IMR-90 (cell line): ENCODE measurements around the gene DPP10. TPM values are rescaled to one million over a fixed set of nuclear protein-coding genes. Genes with fewer than 3 reads are reported as not detected.

ENCODE experiments used
- ATAC-seq: fragments of 200-7000 bp; cut with Tn5 transposase; 2 replicates; pipeline ENCODE4 v1.9.1; 2020; ENCODE audit warnings: low read depth, mild to moderate bottlenecking, moderate library complexity
- BruUV-seq: library from RNA; stranded (reverse); fragments of 400-500 nt; replicated peaks from 2 replicates; lab custom pipeline; 2021; lab: Mats Ljungman, UMichigan
- CTCF ChIA-PET: fragments of 300-600 bp; formaldehyde crosslinking; extraction: SDS; loops from one replicate; lab custom pipeline; 2021; ENCODE audit warnings: antibody characterized with exemption; lab: Yijun Ruan, JAX
- POLR2A ChIA-PET: fragments of 300-600 bp; sonication (Branson Sonifier 250); formaldehyde crosslinking; loops from one replicate; lab custom pipeline; 2022; ENCODE audit warnings: antibody characterized with exemption; ENCODE audit not compliant: unreplicated experiment; lab: Charles Lee
- DNase-seq: peaks from one replicate; pipeline ENCODE4 v3.0.0; 2013
- H2AFZ ChIP-seq: replicated peaks from 2 replicates; pipeline ENCODE3; 2013; ENCODE audit warnings: low read length, mild to moderate bottlenecking; ENCODE audit not compliant: poor library complexity
- H2AK5ac ChIP-seq: 2 replicates; pipeline ENCODE4 v1.6.1; 2013; ENCODE audit warnings: low read depth, low read length, inconsistent platforms
- H2AK9ac ChIP-seq: replicated peaks from 2 replicates; pipeline ENCODE3; 2013; ENCODE audit warnings: mild to moderate bottlenecking, low read depth, low read length, moderate library complexity; ENCODE audit not compliant: poor library complexity
- H2BK120ac ChIP-seq: 2 replicates; pipeline ENCODE4 v1.6.1; 2013; ENCODE audit warnings: low read depth, low read length, inconsistent platforms
- H2BK15ac ChIP-seq: 3 replicates; pipeline ENCODE4 v1.6.1; 2013; ENCODE audit warnings: low read depth, low read length, inconsistent platforms
- H2BK20ac ChIP-seq: 2 replicates; pipeline ENCODE4 v1.6.1; 2013; ENCODE audit warnings: low read depth, mild to moderate bottlenecking, inconsistent platforms, low read length, moderate library complexity
- H2BK5ac ChIP-seq: 2 replicates; pipeline ENCODE4 v1.6.1; 2013; ENCODE audit warnings: mild to moderate bottlenecking, low read depth, low read length, inconsistent platforms; ENCODE audit not compliant: poor library complexity, severe bottlenecking
- H3K14ac ChIP-seq: replicated peaks from 2 replicates; pipeline ENCODE4 v1.6.1; 2013; ENCODE audit warnings: low read depth, low read length, inconsistent platforms
- H3K18ac ChIP-seq: 2 replicates; pipeline ENCODE4 v1.6.1; 2013; ENCODE audit warnings: low read depth, low read length, control low read depth
- H3K23ac ChIP-seq: 2 replicates; pipeline ENCODE4 v1.6.1; 2013; ENCODE audit warnings: low read depth, low read length, inconsistent platforms
- H3K27ac ChIP-seq: 2 replicates; pipeline ENCODE4 v1.5.1; 2013; ENCODE audit warnings: mild to moderate bottlenecking, control low read depth, low read length; ENCODE audit not compliant: insufficient read depth
- H3K27me3 ChIP-seq: 2 replicates; pipeline ENCODE4 v1.6.1; 2013; ENCODE audit warnings: low read length; ENCODE audit not compliant: control insufficient read depth, insufficient read depth
- H3K36me3 ChIP-seq: 2 replicates; pipeline ENCODE4 v1.6.1; 2013; ENCODE audit warnings: low read length, mixed read lengths; ENCODE audit not compliant: control insufficient read depth, insufficient read depth
- H3K4ac ChIP-seq: 2 replicates; pipeline ENCODE4 v1.6.1; 2013; ENCODE audit warnings: low read depth, low read length, inconsistent platforms
- H3K4me1 ChIP-seq: 2 replicates; pipeline ENCODE4 v1.6.1; 2013; ENCODE audit warnings: low read length, mixed read lengths; ENCODE audit not compliant: control insufficient read depth, insufficient read depth
- H3K4me2 ChIP-seq: 2 replicates; pipeline ENCODE4 v1.6.1; 2013; ENCODE audit warnings: low read depth, mild to moderate bottlenecking, control low read depth, low read length, moderate library complexity
- H3K4me3 ChIP-seq: 2 replicates; pipeline ENCODE4 v1.5.1; 2013; ENCODE audit warnings: low read depth, mild to moderate bottlenecking, control low read depth, low read length, moderate library complexity; ENCODE audit not compliant: insufficient read depth
- H3K56ac ChIP-seq: 2 replicates; pipeline ENCODE4 v1.6.1; 2013; ENCODE audit warnings: low read length, inconsistent platforms; ENCODE audit not compliant: insufficient read depth; ENCODE audit errors: extremely low read depth
- H3K79me1 ChIP-seq, 2 experiments: 2 replicates each; pipeline ENCODE4 v1.6.1; 2013; ENCODE audit warnings: low read length in 2 of 2, inconsistent platforms in 1 of 2, low read depth in 1 of 2
- H3K9ac ChIP-seq: 2 replicates; pipeline ENCODE4 v1.6.1; 2013; ENCODE audit warnings: low read depth, low read length, control low read depth
- H3K9me1 ChIP-seq: 2 replicates; pipeline ENCODE4 v1.6.1; 2013; ENCODE audit warnings: low read length, inconsistent platforms; ENCODE audit not compliant: insufficient read depth
- H3K9me3 ChIP-seq: 2 replicates; pipeline ENCODE4 v1.6.1; 2013; ENCODE audit warnings: low read length; ENCODE audit not compliant: control insufficient read depth, insufficient read depth
- H4K20me1 ChIP-seq: 2 replicates; pipeline ENCODE4 v1.6.1; 2013; ENCODE audit warnings: low read length, inconsistent platforms; ENCODE audit not compliant: insufficient read depth
- H4K5ac ChIP-seq: 2 replicates; pipeline ENCODE4 v1.6.1; 2013; ENCODE audit warnings: mild to moderate bottlenecking, low read depth, low read length, control low read depth
- H4K8ac ChIP-seq, 2 experiments: 2 replicates each; pipeline ENCODE4 v1.6.1; 2013; ENCODE audit warnings: low read depth in 2 of 2, low read length in 2 of 2, control low read depth in 1 of 2, inconsistent platforms in 1 of 2
- H4K91ac ChIP-seq: 2 replicates; pipeline ENCODE4 v1.6.1; 2013; ENCODE audit warnings: low read depth, low read length, inconsistent platforms; ENCODE audit not compliant: insufficient read depth
- BHLHE40 ChIP-seq: fragments of 150-350 bp; IDR thresholded peaks from 2 replicates; pipeline ENCODE4 v1.6.1; 2016; ENCODE audit warnings: mild to moderate bottlenecking, low read depth, low read length
- CEBPB ChIP-seq: IDR thresholded peaks from 2 replicates; pipeline ENCODE4 v1.6.1; 2012; ENCODE audit warnings: low read depth, low read length, improper control_type of control experiment
- CTCF ChIP-seq: conservative IDR thresholded peaks from 2 replicates; pipeline ENCODE4 v1.5.1; 2012; ENCODE audit warnings: mild to moderate bottlenecking, low read depth, low read length, improper control_type of control experiment
- ELK1 ChIP-seq: fragments of 150-350 bp; IDR thresholded peaks from 2 replicates; pipeline ENCODE4 v1.6.1; 2016; ENCODE audit warnings: low read depth, mild to moderate bottlenecking, low read length, moderate library complexity, borderline replicate concordance
- MAFK ChIP-seq: IDR thresholded peaks from 2 replicates; pipeline ENCODE4 v1.6.1; 2012; ENCODE audit warnings: low read depth, low read length, improper control_type of control experiment
- MAZ ChIP-seq: IDR thresholded peaks from 2 replicates; pipeline ENCODE4 v1.6.1; 2012; ENCODE audit warnings: low read depth, mild to moderate bottlenecking, low read length, improper control_type of control experiment, moderate library complexity, borderline replicate concordance
- NFE2L2 ChIP-seq: fragments of 150-350 bp; IDR thresholded peaks from 2 replicates; pipeline ENCODE4 v1.6.1; 2016; ENCODE audit warnings: low read depth, mild to moderate bottlenecking, low read length
- RCOR1 ChIP-seq: IDR thresholded peaks from 2 replicates; pipeline ENCODE4 v1.6.1; 2012; ENCODE audit warnings: mild to moderate bottlenecking, low read length, improper control_type of control experiment; ENCODE audit not compliant: insufficient replicate concordance
- SMC3 ChIP-seq: fragments of 150-350 bp; IDR thresholded peaks from 2 replicates; pipeline ENCODE4 v1.6.1; 2016; ENCODE audit warnings: low read depth, mild to moderate bottlenecking, antibody characterized with exemption, low read length, moderate library complexity
- WGBS, 2 experiments: methylation state at CpG; one replicate each; pipeline versions ENCODE4 v1.1.5 to v1.1.7; 2013; ENCODE audit warnings: missing lambda C conversion rate in 2 of 2; ENCODE audit not compliant: insufficient read length in 1 of 2; ENCODE audit errors: extremely low coverage in 2 of 2; 5-methylcytosine and 5-hydroxymethylcytosine counted together
- dilution Hi-C: fragments of 300-500 bp; cut with HindIII; formaldehyde crosslinking; loops from one replicate; pipeline ENCODE4 v1.14.3; 2018; ENCODE audit warnings: low sequenced_read_pairs; ENCODE audit not compliant: unreplicated experiment
- in situ Hi-C: fragments of 300-500 bp; cut with MboI; formaldehyde crosslinking; loops from 3 replicates; pipeline ENCODE4 v1.14.3; 2019; ENCODE audit warnings: low sequenced_read_pairs, inconsistent platforms, mixed read lengths
- intact Hi-C: fragments of 100-400 bp; cut with micrococcal nuclease; formaldehyde crosslinking; loops from 2 replicates; pipeline ENCODE4 v1.10.0; 2022
- polyA plus RNA-seq, 3 experiments: library from polyadenylated mRNA; depleted of rRNA; stranded (reverse); fragments of >200 nt; gene quantifications; 2 replicates each; pipeline ENCODE4 v1.2.3, GENCODE V29; 2012; ENCODE audit warnings: low replicate concordance in 1 of 3
- total RNA-seq: library from RNA; depleted of rRNA; stranded (reverse); fragments of >200 nt; gene quantifications from 2 replicates; pipeline ENCODE4 v1.2.3, GENCODE V29; 2012

DPP10 gene
- total and polyA plus RNA-seq, 2 of the 4 experiments (the other 2 are of a cell fraction), result not detected

- Histone ChIP-seq H3K23ac (no peak overlapping the region), H2BK120ac (no peak overlapping the region), H3K4ac (no peak overlapping the region), H3K9me3 (no peaks in the 10 kb centered on the region; the same call in 1 of the 2 replicates), H2BK15ac (no peak overlapping the region), H2BK20ac (no peak overlapping the region), H3K9me1 (no peaks in the 10 kb centered on the region), H2AK5ac (no peak overlapping the region), H2BK5ac (no peak overlapping the region), H4K8ac (no peak overlapping the region), H3K27ac (no peak overlapping the region), H3K14ac (no peak overlapping the region), H3K36me3 (no peaks in the 10 kb centered on the region), H4K91ac (no peak overlapping the region), H3K18ac (no peak overlapping the region), H3K4me2 (no peak overlapping the region), H4K5ac (no peak overlapping the region), H3K4me3 (no peak overlapping the region), H4K20me1 (no peaks in the 10 kb centered on the region), H3K9ac (no peak overlapping the region), H2AFZ (no peak overlapping the region), H3K79me1 (no peaks in the 10 kb centered on the region), H3K56ac (no peak overlapping the region), H2AK9ac (no peak overlapping the region), H3K27me3 (no peaks in the 10 kb centered on the region), H3K4me1 (no peaks in the 10 kb centered on the region)
- ChIA-PET POLR2A (no interaction called here), CTCF (no interaction called here)
- no peak for ATAC-seq
- BruUV-seq, result no TSS peak
- in situ Hi-C loops (no loop called here), intact Hi-C loops (no loop called here), dilution Hi-C loops (no loop called here)
- DNase-seq, result no peak
- no peak for TF ChIP-seq CTCF
- no peak for TF ChIP-seq SMC3
- no peak for TF ChIP-seq RCOR1
- TF ChIP-seq CEBPB, result no peak
- no peak for TF ChIP-seq BHLHE40
- no peak for TF ChIP-seq NFE2L2
- no peak for TF ChIP-seq MAZ
- TF ChIP-seq ELK1, result no peak
- no peak for TF ChIP-seq MAFK
- no CpG with 5 or more reads among the region's 2 CpGs for WGBS, 2 experiments
These were observed 526.4 kb downstream of the DPP10 start for GRCh38 chr2:114968748-114969400.
